GM12801 (cell line): Measurements from ENCODE around the gene TOR4A.

Experiments
- CTCF ChIP-seq: IDR thresholded peaks from one replicate; pipeline ENCODE4 v1.5.1; 2011; ENCODE audit warnings: control low read depth; ENCODE audit not compliant: insufficient read length; ENCODE audit errors: extremely low read depth

The TOR4A gene

GRCh38 chr9:137277329-137278041, at the start of gene TOR4A:
TSS of gene TOR4A (plus strand) at chr9:137277726. CDS start at chr9:137278690, 964 bp downstream.
- TF ChIP-seq CTCF: no peak

- TF ChIP-seq CTCF: no peak
These were observed 49.5 kb upstream of the TOR4A start for GRCh38 chr9:137227853-137228505.

GRCh38 chr9:137228506-137228967, 49.0 kb upstream of the TOR4A start:
- no peak for TF ChIP-seq CTCF

- TF ChIP-seq CTCF: no peak
These were observed 48.3 kb upstream of the TOR4A start for GRCh38 chr9:137228968-137229896.

- TF ChIP-seq CTCF: no peak
These were observed 47.4 kb upstream of the TOR4A start for GRCh38 chr9:137229903-137230704.

- TF ChIP-seq CTCF: no peak
These were observed 46.7 kb upstream of the TOR4A start, which contains the start of gene SLC34A3 for GRCh38 chr9:137230705-137231371. TSS of gene SLC34A3 (plus strand) at chr9:137230901. CDS start at chr9:137231703, 802 bp downstream.
